Measurements from ENCODE around the gene RNF103. TPM values are rescaled to one million over a fixed set of nuclear protein-coding genes. Genes with fewer than 3 reads are reported as not detected.
A peak's percentile ranks its signal among the peaks of the same experiment; 100 is the strongest.

The RNF103 gene
- total and polyA plus RNA-seq, 2 of the 13 experiments (the other 11 are each of a cell fraction or from before 2014, with no cell fraction given): 19.8 to 21.1 TPM

GRCh38 chr2:86562485-86562921 lies 61.2 kb downstream of the RNF103 start (continued):
- TF ChIP-seq ZNF318 (CRISPR knock-in tag; IDR thresholded peaks at IDR 0.05) (peak; percentile 89), PHF20 (CRISPR knock-in tag; IDR thresholded peaks at IDR 0.05) (no peak), ARID5B (CRISPR knock-in tag; IDR thresholded peaks at IDR 0.05) (no peak), MIXL1 (CRISPR knock-in tag; IDR thresholded peaks at IDR 0.05) (peak; percentile 1; the same call in 1 of the 2 replicates), YY1 (IDR thresholded peaks at IDR 0.05; ENCODE audit: insufficient read depth, insufficient replicate concordance, low read depth, low read length) (no peak), ZNF558 (CRISPR knock-in tag; IDR thresholded peaks at IDR 0.05; ENCODE audit: borderline replicate concordance) (no peak), KMT2A (CRISPR knock-in tag; IDR thresholded peaks at IDR 0.05) (no peak), ZNF709 (CRISPR knock-in tag; IDR thresholded peaks at IDR 0.05) (no peak), BORCS8-MEF2B (CRISPR knock-in tag; IDR thresholded peaks at IDR 0.05) (no peak; the same call in 1 of the 2 replicates), NFATC3 (CRISPR knock-in tag; IDR thresholded peaks at IDR 0.05) (no peak), ATF1 (CRISPR knock-in tag; IDR thresholded peaks at IDR 0.05) (no peak), KMT2B (CRISPR knock-in tag; IDR thresholded peaks at IDR 0.05) (no peak), CC2D1A (CRISPR knock-in tag; IDR thresholded peaks at IDR 0.05) (0 out of 2 replicates have a peak, but pooled peaks have one; percentile 64), TAF15 (IDR thresholded peaks at IDR 0.05; ENCODE audit: low read depth, low read length, poor library complexity, severe bottlenecking) (no peak), ZNF747 (CRISPR knock-in tag; IDR thresholded peaks at IDR 0.05; ENCODE audit: borderline replicate concordance) (no peak), TFAP4 (IDR thresholded peaks at IDR 0.05; ENCODE audit: borderline replicate concordance, low read depth) (no peak), GMEB2 (CRISPR knock-in tag; IDR thresholded peaks at IDR 0.05; ENCODE audit: low read depth) (no peak)

Measured in HepG2 (cell line).